CD1c-positive myeloid dendritic cell (primary cell): ENCODE results near the gene FAM20C.
"Not testable (repeated sequence)": the region's sequence is repeated elsewhere in the genome, so short reads cannot be mapped to it uniquely, and the experiment has no call there.

Experiments
- DNase-seq: peaks from one replicate; pipeline ENCODE4 v3.0.0-alpha.2; 2016; ENCODE audit errors: extremely low spot score

The FAM20C gene

GRCh38 chr7:242826-243579 lies 50.6 kb downstream of the FAM20C start:
- not testable (repeated sequence) for DNase-seq

GRCh38 chr7:243580-243978 lies 51.2 kb downstream of the FAM20C start:
- not testable (repeated sequence) for DNase-seq

DNA sequence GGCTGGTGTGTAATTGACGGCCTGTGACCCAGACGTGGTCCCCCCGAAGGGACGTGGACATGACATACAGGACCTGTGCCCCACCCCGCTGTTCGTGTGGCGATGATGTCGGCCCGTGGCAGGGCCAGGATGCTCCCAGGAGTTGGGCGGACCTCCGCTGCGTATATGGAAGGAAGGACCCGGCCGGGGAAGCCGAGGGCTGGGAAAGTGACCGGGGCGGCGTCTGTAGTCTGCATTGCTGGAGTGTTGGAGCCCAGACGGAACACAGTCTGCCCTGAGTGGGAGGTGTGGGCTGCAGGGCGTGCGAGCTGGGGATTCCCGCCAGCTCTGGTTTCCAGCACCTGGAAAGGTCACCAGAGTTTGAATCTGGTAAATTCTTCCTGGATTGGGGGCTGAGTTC lies 52.6 kb downstream of the FAM20C start:
- no peak for DNase-seq

- no peak for DNase-seq
These were observed 53.4 kb downstream of the FAM20C start for GRCh38 chr7:245574-246295.

DNA sequence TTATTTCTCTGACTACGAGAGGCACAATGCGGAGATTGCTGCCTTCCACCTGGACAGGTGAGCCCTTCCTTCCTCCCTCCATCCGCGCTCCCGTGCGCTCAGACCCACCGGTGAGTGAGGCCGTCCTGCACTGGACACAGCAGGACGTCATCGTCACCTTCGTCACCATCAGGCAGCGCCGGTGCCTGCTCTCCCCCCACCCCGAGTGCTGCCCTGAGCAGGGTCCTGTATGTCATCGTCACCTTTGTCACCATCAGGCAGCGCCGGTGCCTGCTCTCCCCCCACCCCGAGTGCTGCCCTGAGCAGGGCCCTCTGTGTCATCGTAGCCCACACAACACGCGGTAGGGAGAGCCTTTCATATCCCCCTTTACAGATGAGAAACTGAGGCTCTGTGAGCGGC lies 54.1 kb downstream of the FAM20C start:
- no peak for DNase-seq

- DNase-seq: no peak
These were observed 54.8 kb downstream of the FAM20C start for GRCh38 chr7:247181-247580.

DNA sequence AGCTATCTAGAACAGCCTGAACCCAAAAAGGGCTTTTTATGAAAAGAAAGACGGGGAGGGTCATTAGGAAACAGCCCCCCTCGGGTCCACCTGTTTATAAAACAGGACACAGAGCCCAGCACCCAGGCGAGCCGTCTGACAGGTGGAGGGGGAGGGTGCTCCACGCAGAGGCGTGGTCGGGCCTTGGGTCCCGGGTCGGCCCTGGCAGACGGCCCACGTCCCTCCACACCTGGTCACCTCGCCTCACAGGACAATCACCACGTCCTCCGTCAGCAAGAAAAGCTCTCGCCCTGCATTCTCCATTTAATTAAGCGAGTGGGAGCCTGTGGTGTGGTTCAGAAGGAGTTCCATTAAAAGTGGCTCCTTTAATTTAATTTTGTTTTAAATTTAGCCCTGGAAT lies 55.3 kb downstream of the FAM20C start:
- no peak for DNase-seq

DNA sequence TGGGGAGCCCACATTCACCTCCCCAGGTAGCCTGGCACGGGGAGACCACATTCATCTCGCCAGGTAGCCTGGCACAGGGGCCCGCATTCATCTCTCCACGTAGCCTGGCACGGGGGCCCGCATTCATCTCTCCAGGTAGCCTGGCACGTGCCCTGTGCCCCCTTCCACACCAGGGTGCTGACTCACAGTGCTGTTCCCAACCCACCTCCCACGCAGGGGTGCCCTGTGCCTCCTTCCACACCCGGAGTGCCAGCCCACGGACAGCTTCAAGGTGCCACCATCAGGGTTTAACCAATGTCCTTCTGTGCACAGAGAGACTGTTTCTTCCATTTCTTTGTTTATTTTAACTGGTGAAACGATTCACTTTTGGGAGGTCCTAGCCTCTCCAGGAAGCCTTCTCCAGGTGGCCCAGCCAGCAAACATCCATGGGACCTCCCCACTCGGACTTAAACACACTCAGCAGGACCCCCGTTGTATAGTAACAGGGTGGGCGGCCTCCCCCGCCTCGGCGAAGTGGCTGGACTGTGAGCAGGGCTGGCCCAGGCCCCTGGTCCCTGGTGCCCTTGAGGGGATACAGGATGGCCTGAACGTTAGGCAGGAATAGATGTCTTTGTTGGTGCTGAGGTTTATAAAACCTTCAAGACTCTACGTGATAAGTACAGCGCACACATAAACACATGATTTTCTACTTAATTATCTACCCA lies 56.5 kb downstream of the FAM20C start:
- DNase-seq: no peak

GRCh38 chr7:249989-250388 lies 57.6 kb downstream of the FAM20C start:
- DNase-seq: no peak

- DNase-seq: no peak
These were observed 58.2 kb downstream of the FAM20C start for GRCh38 chr7:250523-250922.

DNA sequence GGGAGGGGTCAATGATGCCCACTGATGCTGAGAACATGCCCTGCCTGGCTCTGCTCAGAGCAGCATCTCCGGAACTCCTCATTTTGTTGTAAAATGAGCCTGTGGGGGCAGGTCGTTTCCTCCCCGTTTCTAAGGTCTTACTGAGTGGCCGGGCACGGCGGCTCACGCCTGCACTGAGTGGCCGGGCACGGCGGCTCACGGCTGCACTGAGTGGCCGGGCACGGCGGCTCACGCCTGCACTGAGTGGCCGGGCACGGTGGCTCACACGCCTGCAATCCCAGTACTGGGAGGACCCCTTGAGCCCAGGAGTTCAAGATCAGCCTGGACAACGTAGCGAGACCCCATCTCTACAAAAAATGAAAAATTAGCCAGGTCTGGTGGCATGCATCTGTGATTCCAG lies 58.6 kb downstream of the FAM20C start:
- DNase-seq: no peak

DNA sequence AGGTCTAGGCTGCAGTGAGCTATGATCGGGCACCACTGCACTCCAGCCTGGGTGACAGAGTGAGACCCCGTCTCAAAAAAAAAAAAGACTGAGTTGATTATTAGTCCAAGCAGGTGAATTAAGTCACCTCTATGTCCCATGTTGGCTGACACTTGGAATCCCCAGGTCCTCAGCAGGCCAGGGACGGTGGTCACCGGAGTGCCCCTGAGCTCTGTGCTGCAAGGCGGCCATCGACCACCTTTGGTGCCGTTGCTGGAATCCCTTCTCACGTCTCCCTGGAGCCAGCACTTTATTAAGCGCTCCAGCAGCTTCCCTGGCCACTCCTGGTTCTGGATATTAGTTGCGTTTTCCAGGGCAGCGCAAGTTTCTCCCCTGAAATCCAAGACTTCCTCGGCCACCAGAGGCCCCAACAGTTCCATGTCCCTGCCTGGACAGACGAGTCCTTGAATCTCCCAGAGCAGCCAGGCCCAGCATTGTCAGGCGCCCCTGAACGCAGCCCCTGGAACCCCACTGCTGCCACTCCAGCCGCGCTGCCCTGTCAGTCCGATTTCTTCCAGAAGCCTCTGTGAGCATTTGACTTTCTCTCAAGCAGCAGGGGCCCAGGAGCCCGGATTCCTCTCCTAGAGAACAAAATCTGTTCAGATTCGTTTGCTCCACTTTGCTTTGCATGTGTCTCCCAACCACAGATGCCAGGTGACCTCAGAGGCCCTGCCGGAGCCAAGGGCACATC lies 59.2 kb downstream of the FAM20C start:
- DNase-seq: no peak

- no peak for DNase-seq
These were observed 60.0 kb downstream of the FAM20C start for GRCh38 chr7:252216-252965.

- no peak for DNase-seq
These were observed 60.6 kb downstream of the FAM20C start for GRCh38 chr7:252981-253380.

DNA sequence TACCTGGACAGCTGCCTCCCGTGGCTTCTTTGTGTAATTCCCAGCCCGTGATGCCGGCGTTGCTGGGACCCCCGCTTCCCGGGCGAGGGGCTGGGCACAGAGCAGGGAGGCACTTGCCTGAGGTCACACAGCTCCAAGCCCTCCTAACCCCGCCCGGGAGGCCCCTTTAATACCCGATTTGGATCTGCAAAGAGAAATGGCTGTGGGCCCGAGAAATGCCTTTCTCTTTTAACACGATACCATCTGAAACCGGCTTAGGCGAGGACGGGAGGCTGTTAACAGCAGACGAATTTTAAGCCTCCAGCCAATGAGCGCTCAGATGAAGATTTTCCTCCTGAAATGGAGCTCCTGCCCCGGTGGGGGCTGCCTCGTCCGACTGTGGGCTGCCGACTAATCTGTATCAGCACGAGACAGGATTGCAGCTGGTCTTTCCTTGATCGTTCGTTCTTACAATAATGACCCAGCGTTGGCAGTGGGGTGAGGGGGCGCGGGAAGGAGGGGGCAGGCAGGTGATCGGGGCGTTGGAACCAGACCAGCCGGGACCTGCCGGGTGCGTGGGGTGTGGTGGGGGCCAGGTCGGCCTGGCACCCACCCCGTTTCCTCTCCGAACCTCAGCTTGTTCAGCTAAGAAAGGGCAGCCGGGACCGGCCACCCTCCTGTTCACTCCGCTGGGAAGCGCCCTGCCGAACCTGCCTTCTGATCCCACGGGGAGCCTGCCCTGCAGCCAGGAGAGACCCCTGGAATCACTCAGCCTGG lies 61.4 kb downstream of the FAM20C start:
- DNase-seq: no peak

GRCh38 chr7:254337-255037 lies 62.1 kb downstream of the FAM20C start:
- DNase-seq: no peak

DNA sequence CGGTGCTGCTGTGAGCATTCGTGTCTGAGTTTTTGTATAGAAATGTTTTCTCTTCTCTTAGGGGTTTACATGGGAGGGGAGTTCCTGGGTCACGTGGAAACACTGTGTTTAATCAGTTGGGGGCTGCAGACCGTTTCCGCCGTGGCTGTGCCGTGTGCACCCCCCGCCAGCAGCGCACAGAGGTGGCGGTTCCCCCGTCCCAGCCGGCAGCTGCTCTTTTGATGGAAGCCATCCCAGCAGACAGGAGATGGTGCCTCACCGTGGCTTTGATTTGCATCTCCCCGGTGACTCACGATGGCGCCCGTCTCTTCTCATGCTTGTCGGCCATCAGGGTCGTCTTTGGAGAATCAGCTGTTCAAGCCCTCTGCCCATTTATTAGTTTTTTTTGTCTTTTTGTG lies 62.7 kb downstream of the FAM20C start:
- DNase-seq: no peak

DNA sequence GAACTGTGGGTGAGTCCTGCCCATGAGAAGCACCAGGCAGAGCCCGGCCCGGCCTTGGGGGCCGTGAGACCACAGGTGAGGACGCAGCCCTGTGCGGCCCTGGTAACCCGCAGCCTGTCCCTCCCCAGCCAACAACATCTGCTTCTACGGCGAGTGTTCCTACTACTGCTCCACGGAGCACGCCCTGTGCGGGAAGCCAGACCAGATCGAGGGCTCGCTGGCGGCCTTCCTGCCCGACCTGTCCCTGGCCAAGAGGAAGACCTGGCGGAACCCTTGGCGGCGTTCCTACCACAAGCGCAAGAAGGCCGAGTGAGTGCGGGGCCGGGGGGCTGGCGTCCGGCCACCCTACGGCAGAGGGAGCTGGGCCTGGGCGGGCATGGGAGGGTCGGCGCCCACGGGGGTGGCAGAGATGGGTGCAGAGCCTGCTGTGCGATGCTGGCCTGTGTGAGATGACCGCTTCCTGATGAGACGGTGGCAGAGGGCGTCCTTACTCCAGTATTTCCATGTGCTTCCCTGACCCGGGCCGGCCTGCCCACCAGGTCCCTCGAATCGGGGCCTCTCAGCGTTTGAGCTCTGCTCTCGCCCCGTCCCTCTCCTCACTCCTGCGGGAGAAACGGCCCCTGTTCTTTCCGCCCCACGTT lies 63.5 kb downstream of the FAM20C start:
- DNase-seq: no peak

GRCh38 chr7:256461-256940 lies 64.1 kb downstream of the FAM20C start:
- DNase-seq: no peak
